AG04449 (cell line): ENCODE measurements around the gene ARHGAP18.

Experiments used
- CTCF ChIA-PET: fragments of 350-600 bp; formaldehyde crosslinking; extraction: SDS; loops from one replicate; lab custom pipeline; 2021; ENCODE audit warnings: antibody characterized with exemption; lab: Yijun Ruan, JAX
- POLR2A ChIA-PET: fragments of 400-600, 350-600 bp; formaldehyde crosslinking; extraction: SDS; loops from one replicate; lab custom pipeline; 2020; ENCODE audit warnings: antibody characterized with exemption, inconsistent platforms; lab: Yijun Ruan, JAX
- DNase-seq: peaks from one replicate; pipeline ENCODE4 v3.0.0-alpha.2; 2010; ENCODE audit warnings: low read depth, low spot score
- H3K4me3 ChIP-seq: 2 replicates; pipeline ENCODE4 v1.5.1; 2011; ENCODE audit warnings: low read depth, mild to moderate bottlenecking, control low read depth, low read length
- CTCF ChIP-seq: IDR thresholded peaks from one replicate; pipeline ENCODE4 v1.5.1; 2011; ENCODE audit warnings: mild to moderate bottlenecking, moderate library complexity, low read length, control low read depth, inconsistent platforms; ENCODE audit not compliant: insufficient read depth; ENCODE audit errors: missing control alignments

Gene ARHGAP18

GRCh38 chr6:129662406-129662766 lies 47.6 kb downstream of the ARHGAP18 start:
- DNase-seq = no peak
- ChIA-PET POLR2A (no interaction called here), CTCF (interaction anchor here (1.0 to 2.2 kb wide), 3 partner anchors 8 to 65 kb away, joined by 3 to 8 read pairs (median 4); no protein-coding TSS in a partner anchor)
- no peak overlapping the region for H3K4me3 ChIP-seq
- TF ChIP-seq CTCF = no peak

GRCh38 chr6:129661536-129662405 lies 48.2 kb downstream of the ARHGAP18 start:
- no peak for TF ChIP-seq CTCF
- ChIA-PET POLR2A (no interaction called here), CTCF (interaction anchor here (0.7 to 2.2 kb wide), 7 partner anchors 8 to 69 kb away, joined by 3 to 8 read pairs (median 3); no protein-coding TSS in a partner anchor)
- no peak for DNase-seq
- no peak overlapping the region for H3K4me3 ChIP-seq

- no peak for TF ChIP-seq CTCF
- no peak overlapping the region for H3K4me3 ChIP-seq
- POLR2A ChIA-PET = no interaction called here
- CTCF ChIA-PET = interaction anchor here (0.7 to 2.2 kb wide), 4 partner anchors 11 to 70 kb away, joined by 3 to 8 read pairs (median 5); partner anchors contain the start of gene ARHGAP18
- no peak for DNase-seq
These were observed 49.7 kb downstream of the ARHGAP18 start for GRCh38 chr6:129660346-129660676.

GRCh38 chr6:129659590-129660345 lies 50.2 kb downstream of the ARHGAP18 start:
- H3K4me3 ChIP-seq = no peak overlapping the region
- ChIA-PET CTCF (interaction anchor here (1.0 to 1.9 kb wide), 2 partner anchors 8 to 62 kb away, joined by 3 to 7 read pairs; no protein-coding TSS in a partner anchor), POLR2A (no interaction called here)
- DNase-seq = no peak
- no peak for TF ChIP-seq CTCF

GRCh38 chr6:129659167-129659566 lies 50.8 kb downstream of the ARHGAP18 start:
- no peak for TF ChIP-seq CTCF
- H3K4me3 ChIP-seq = no peak overlapping the region
- no peak for DNase-seq
- POLR2A ChIA-PET = no interaction called here
- CTCF ChIA-PET = interaction anchor here (1.0 kb wide), 1 partner anchor 9 kb away, joined by 3 read pairs; no protein-coding TSS in a partner anchor

GRCh38 chr6:129657483-129657882 lies 52.5 kb downstream of the ARHGAP18 start:
- no peak for DNase-seq
- POLR2A ChIA-PET = no interaction called here
- TF ChIP-seq CTCF = no peak
- CTCF ChIA-PET = interaction anchor here (1.3 kb wide), 1 partner anchor 59 kb away, joined by 3 read pairs; no protein-coding TSS in a partner anchor
- H3K4me3 ChIP-seq = no peak overlapping the region
